A673 (cell line): ENCODE results near the gene NEK7. TPM values are rescaled to one million over a fixed set of nuclear protein-coding genes. Genes with fewer than 3 reads are reported as not detected.

Experiments
- BruUV-seq: library from RNA; stranded (reverse); fragments of 400-500 nt; replicated peaks from 2 replicates; lab custom pipeline; 2021; lab: Mats Ljungman, UMichigan
- CTCF ChIA-PET: fragments of 300-600 bp; sonication (Branson Sonifier 250); formaldehyde crosslinking; loops from one replicate; lab custom pipeline; 2022; ENCODE audit warnings: antibody characterized with exemption; lab: Charles Lee
- POLR2A ChIA-PET: fragments of 300-600 bp; sonication (Branson Sonifier 250); formaldehyde crosslinking; loops from one replicate; lab custom pipeline; 2022; ENCODE audit warnings: antibody characterized with exemption; ENCODE audit not compliant: low non-redundant PET; lab: Charles Lee
- DNase-seq: peaks from one replicate; pipeline ENCODE4 v3.0.0-alpha.2; 2015; ENCODE audit warnings: low spot score
- H3K27ac ChIP-seq: fragments of 200-600 bp; sonication (generic); 2 replicates; pipeline ENCODE4 v1.5.1; 2016; ENCODE audit warnings: mixed run types, low read depth, mild to moderate bottlenecking, mixed read lengths, antibody characterized with exemption, low read length; ENCODE audit not compliant: poor library complexity, severe bottlenecking
- H3K27me3 ChIP-seq: fragments of 200-600 bp; sonication (generic); replicated peaks from 2 replicates; pipeline ENCODE4 v1.6.1; 2017; ENCODE audit warnings: mixed run types, low read depth, mild to moderate bottlenecking, mixed read lengths, antibody characterized with exemption, low read length; ENCODE audit not compliant: insufficient read depth, poor library complexity
- H3K36me3 ChIP-seq: fragments of 200-600 bp; sonication (generic); 2 replicates; pipeline ENCODE4 v1.6.1; 2016; ENCODE audit warnings: mixed run types, mild to moderate bottlenecking, mixed read lengths, antibody characterized with exemption, low read length; ENCODE audit not compliant: insufficient read depth, poor library complexity, severe bottlenecking
- H3K4me1 ChIP-seq: fragments of 200-600 bp; sonication (generic); 2 replicates; pipeline ENCODE4 v1.6.1; 2017; ENCODE audit warnings: mixed run types, mild to moderate bottlenecking, mixed read lengths, antibody characterized with exemption, low read length; ENCODE audit not compliant: insufficient read depth, poor library complexity, severe bottlenecking
- H3K4me3 ChIP-seq: fragments of 200-600 bp; sonication (generic); 2 replicates; pipeline ENCODE4 v1.5.1; 2016; ENCODE audit warnings: low read depth, mixed run types, mild to moderate bottlenecking, mixed read lengths, low read length; ENCODE audit not compliant: poor library complexity, severe bottlenecking
- H3K9me3 ChIP-seq: fragments of 200-600 bp; sonication (generic); 2 replicates; pipeline ENCODE4 v1.6.1; 2016; ENCODE audit warnings: mixed run types, low read depth, mild to moderate bottlenecking, mixed read lengths, antibody characterized with exemption, low read length; ENCODE audit not compliant: poor library complexity, severe bottlenecking
- EZH2 ChIP-seq: fragments of 200-600 bp; sonication (generic); IDR thresholded peaks from 2 replicates; pipeline ENCODE4 v1.6.1; 2017; ENCODE audit warnings: borderline replicate concordance, low read depth, mild to moderate bottlenecking, mixed read lengths, antibody characterized with exemption, low read length; ENCODE audit not compliant: poor library complexity, severe bottlenecking
- intact Hi-C: fragments of 100-400 bp; cut with micrococcal nuclease; formaldehyde crosslinking; loops from one replicate; pipeline ENCODE4 v1.10.0; 2022; ENCODE audit not compliant: unreplicated experiment
- total RNA-seq: library from RNA; stranded (reverse); gene quantifications from 2 replicates; pipeline ENCODE4 v1.2.3, GENCODE V29; 2021
- TF ChIP-seq, protein P1 (sequence below): fragments of 300-800, 200-600 bp; sonication (generic); conservative IDR thresholded peaks from 2 replicates; pipeline ENCODE4 v1.5.1; 2017; ENCODE audit warnings: low read depth, mild to moderate bottlenecking, antibody characterized with exemption, low read length, moderate library complexity, mixed read lengths

The NEK7 gene
- total RNA-seq, 1 experiment from 2014 or later, result 18.6 TPM

DNA sequence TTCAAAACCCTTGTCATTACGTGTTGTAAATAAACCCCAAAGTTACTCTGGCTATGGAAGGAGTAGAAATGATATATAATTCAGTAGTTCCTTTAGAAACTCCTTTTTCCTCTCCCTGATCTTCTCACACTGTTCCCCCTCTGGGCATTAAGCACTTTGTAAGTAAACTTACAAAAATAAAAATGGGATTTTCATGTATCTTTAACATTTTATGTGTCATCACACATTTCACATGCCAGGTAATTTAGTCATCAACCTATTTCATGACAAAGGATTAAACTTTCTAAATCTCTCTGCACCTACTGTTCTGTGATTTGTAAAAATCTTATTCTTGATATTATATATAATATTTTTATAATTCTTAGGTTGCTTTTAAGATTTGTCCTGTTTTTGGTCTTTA, 176.9 kb downstream of the NEK7 start:
- no peak for DNase-seq
- H3K4me3 ChIP-seq, result no peak overlapping the region
- no peaks in the 10 kb centered on the region for H3K4me1 ChIP-seq
- CTCF ChIA-PET, result no interaction called here
- H3K27ac ChIP-seq, result no peak overlapping the region
- TF ChIP-seq, protein P1, sequence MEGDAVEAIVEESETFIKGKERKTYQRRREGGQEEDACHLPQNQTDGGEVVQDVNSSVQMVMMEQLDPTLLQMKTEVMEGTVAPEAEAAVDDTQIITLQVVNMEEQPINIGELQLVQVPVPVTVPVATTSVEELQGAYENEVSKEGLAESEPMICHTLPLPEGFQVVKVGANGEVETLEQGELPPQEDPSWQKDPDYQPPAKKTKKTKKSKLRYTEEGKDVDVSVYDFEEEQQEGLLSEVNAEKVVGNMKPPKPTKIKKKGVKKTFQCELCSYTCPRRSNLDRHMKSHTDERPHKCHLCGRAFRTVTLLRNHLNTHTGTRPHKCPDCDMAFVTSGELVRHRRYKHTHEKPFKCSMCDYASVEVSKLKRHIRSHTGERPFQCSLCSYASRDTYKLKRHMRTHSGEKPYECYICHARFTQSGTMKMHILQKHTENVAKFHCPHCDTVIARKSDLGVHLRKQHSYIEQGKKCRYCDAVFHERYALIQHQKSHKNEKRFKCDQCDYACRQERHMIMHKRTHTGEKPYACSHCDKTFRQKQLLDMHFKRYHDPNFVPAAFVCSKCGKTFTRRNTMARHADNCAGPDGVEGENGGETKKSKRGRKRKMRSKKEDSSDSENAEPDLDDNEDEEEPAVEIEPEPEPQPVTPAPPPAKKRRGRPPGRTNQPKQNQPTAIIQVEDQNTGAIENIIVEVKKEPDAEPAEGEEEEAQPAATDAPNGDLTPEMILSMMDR, result no peak
- no peak for TF ChIP-seq EZH2
- BruUV-seq, result no TSS peak
- H3K36me3 ChIP-seq, result no peaks in the 10 kb centered on the region
- H3K9me3 ChIP-seq, result no peaks in the 10 kb centered on the region
- intact Hi-C loops, result no loop called here
- POLR2A ChIA-PET, result no interaction called here
- no peaks in the 10 kb centered on the region for H3K27me3 ChIP-seq

DNA sequence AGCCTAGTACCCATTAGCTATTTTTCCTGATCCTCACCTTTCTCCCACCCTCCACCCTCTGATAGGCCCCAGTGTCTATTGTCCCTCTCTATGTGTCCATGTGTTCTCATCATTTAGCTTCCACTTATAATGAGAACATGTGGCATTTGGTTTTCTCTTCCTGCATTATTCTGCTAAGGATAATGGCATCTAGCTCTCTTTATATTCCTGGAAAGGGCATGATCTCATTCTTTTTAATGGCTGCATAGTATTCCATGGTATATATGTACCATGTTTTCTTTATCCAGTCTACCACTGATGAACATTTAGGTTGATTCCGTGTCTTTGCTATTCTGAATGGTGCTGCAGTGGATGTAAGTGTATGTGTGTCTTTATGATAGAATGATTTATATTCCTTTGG, 178.9 kb downstream of the NEK7 start:
- Histone ChIP-seq H3K4me1 (no peaks in the 10 kb centered on the region), H3K27ac (no peak overlapping the region), H3K27me3 (no peaks in the 10 kb centered on the region), H3K36me3 (no peaks in the 10 kb centered on the region), H3K4me3 (no peak overlapping the region), H3K9me3 (no peaks in the 10 kb centered on the region)
- DNase-seq, result no peak
- CTCF ChIA-PET, result no interaction called here
- POLR2A ChIA-PET, result no interaction called here
- no TSS peak for BruUV-seq
- TF ChIP-seq EZH2, result no peak
- TF ChIP-seq, protein P1, result no peak
- intact Hi-C loops, result no loop called here

DNA sequence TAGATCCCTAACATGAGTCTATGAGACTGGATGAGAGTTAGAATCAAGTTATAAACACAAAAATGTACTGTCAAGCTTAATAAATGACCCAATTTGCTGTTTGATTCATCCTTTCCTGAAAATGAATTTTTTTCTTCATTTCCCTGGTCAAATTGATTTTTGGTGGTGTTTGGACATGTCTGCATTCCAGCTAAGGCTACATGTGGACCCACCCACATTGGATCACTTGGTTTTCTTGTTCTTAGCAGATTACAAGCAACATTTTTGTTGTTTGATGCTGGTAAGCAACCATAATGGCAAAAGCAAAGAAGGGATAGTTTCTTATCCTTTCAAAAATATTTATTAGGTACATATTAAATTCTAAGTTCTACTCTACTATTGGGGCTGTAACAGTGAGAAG, 181.1 kb downstream of the NEK7 start:
- intact Hi-C loops, result no loop called here
- no peaks in the 10 kb centered on the region for H3K4me1 ChIP-seq

More for the DNA sequence above, 181.1 kb downstream of the NEK7 start:
- H3K4me3 ChIP-seq, result no peak overlapping the region
- POLR2A ChIA-PET, result no interaction called here
- no TSS peak for BruUV-seq
- H3K9me3 ChIP-seq, result no peaks in the 10 kb centered on the region
- TF ChIP-seq EZH2, result no peak
- TF ChIP-seq, protein P1, result no peak
- no peak for DNase-seq
- H3K27me3 ChIP-seq, result no peaks in the 10 kb centered on the region
- H3K27ac ChIP-seq, result no peak overlapping the region
- CTCF ChIA-PET, result no interaction called here
- H3K36me3 ChIP-seq, result no peaks in the 10 kb centered on the region
